ENCODE measurements around the gene CCDC136. TPM values are rescaled to one million over a fixed set of nuclear protein-coding genes. Genes with fewer than 3 reads are reported as not detected.

Gene CCDC136
- total RNA-seq, 2 experiments from 2014 or later, result 8.8 to 8.9 TPM

DNA sequence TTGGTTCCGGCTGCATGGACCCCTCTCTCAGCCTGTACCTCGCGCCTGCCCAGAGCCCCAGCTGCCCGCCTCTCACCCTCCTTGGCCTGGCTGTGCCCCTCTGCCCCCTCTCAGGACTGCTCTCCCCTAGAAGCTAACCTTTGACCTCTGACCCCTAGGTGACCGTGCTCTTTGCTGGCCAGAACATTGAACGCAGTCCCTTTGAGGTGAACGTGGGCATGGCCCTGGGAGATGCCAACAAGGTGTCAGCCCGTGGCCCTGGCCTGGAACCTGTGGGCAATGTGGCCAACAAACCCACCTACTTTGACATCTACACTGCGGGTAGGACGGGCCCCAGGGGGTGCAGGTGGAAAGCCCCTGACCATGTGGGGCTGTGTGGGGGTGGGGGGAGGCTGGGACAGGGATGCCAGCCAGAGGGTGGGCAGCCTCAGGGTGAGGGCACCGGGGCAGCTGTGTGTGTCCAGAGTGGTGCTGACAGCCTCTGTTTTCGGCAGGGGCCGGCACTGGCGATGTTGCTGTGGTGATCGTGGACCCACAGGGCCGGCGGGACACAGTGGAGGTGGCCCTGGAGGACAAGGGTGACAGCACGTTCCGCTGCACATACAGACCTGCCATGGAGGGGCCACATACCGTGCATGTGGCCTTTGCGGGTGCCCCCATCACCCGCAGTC is 46.5 kb downstream of the CCDC136 start:
- no peak for DNase-seq
- ChIA-PET CTCF (interaction anchor here (1.4 kb wide), 1 partner anchor 45 kb away, joined by 4 read pairs; no protein-coding TSS in a partner anchor), POLR2A (no interaction called here)
- Mint-ChIP-seq H3K27me3 (no peaks in the 10 kb centered on the region), H3K4me3 (no peak overlapping the region), H3K27ac (no peak overlapping the region), H3K36me3 (no peaks in the 10 kb centered on the region), H3K4me1 (ENCODE audit: low read depth) (peaks cover 5% of the 10 kb centered on the region), H3K9me3 (no peaks in the 10 kb centered on the region)
- intact Hi-C loops (cut with micrococcal nuclease), result no loop called here

DNA sequence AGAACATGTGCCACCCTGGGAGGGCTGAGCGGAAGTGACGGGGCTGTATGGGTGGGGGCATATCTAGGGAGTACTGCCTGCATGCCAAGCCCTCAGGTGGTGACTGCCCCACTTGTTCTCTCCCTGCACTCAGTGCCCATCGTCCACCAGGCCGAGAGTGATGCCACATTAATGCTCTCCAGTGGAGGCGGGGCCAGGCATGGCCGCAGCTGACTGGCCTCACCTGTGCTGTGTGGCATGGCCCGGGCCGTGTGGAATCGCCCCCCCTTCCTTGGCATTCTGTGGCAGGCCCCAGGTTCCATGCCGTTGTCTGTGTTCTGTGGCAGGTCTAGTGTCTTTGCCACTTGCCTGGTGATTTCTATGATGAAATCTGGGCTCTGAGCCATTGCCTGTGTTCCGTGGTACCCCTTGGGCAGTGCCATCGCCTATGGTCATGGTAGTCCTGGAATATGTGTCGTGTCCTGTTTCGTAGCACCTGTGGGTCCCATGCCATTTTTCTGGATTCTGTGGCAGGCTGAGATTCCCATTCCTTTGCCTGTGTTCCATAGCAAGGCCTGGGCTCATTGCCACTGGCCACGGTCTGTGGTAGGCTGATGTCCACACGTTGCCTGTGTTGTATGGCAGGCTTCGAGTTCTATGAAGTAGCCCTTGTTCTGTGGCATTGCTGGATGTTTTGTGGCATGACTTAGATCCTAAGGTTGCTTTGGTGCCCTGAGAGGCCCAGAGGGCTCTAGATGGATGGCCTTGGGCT is 47.4 kb downstream of the CCDC136 start:
- H3K9me3 Mint-ChIP-seq, result no peaks in the 10 kb centered on the region
- no peaks in the 10 kb centered on the region for H3K27me3 Mint-ChIP-seq
- H3K4me3 Mint-ChIP-seq, result no peak overlapping the region
- POLR2A ChIA-PET, result no interaction called here
- peaks cover 5% of the 10 kb centered on the region for H3K4me1 Mint-ChIP-seq (ENCODE audit: low read depth)
- H3K36me3 Mint-ChIP-seq, result no peaks in the 10 kb centered on the region
- no peak for DNase-seq
- intact Hi-C loops (cut with micrococcal nuclease), result no loop called here
- CTCF ChIA-PET, result no interaction called here
- no peak overlapping the region for H3K27ac Mint-ChIP-seq

DNA sequence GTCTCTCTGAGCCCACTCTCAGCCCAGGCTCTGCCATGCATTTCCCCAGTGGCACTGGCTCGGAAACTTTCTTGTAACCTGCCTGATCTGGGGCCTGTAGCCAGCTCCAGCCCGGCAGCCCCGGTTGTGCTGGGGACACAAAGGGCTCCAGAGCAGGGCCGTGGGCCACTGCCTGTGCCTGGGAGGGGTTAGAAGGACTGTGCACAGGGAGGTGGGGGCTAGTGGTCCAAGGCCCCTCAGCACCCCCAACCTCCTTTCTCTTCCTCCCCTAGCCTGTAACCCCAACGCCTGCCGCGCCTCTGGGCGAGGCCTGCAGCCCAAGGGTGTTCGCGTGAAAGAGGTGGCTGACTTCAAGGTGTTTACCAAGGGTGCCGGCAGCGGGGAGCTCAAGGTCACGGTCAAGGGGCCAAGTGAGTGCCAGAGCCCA is 48.0 kb downstream of the CCDC136 start:
- Mint-ChIP-seq H3K27ac (no peak overlapping the region), H3K4me1 (ENCODE audit: low read depth) (peaks cover 5% of the 10 kb centered on the region), H3K4me3 (no peak overlapping the region), H3K27me3 (no peaks in the 10 kb centered on the region), H3K9me3 (no peaks in the 10 kb centered on the region), H3K36me3 (no peaks in the 10 kb centered on the region)
- ChIA-PET CTCF (no interaction called here), POLR2A (no interaction called here)
- intact Hi-C loops (cut with micrococcal nuclease), result no loop called here
- DNase-seq, result no peak

DNA sequence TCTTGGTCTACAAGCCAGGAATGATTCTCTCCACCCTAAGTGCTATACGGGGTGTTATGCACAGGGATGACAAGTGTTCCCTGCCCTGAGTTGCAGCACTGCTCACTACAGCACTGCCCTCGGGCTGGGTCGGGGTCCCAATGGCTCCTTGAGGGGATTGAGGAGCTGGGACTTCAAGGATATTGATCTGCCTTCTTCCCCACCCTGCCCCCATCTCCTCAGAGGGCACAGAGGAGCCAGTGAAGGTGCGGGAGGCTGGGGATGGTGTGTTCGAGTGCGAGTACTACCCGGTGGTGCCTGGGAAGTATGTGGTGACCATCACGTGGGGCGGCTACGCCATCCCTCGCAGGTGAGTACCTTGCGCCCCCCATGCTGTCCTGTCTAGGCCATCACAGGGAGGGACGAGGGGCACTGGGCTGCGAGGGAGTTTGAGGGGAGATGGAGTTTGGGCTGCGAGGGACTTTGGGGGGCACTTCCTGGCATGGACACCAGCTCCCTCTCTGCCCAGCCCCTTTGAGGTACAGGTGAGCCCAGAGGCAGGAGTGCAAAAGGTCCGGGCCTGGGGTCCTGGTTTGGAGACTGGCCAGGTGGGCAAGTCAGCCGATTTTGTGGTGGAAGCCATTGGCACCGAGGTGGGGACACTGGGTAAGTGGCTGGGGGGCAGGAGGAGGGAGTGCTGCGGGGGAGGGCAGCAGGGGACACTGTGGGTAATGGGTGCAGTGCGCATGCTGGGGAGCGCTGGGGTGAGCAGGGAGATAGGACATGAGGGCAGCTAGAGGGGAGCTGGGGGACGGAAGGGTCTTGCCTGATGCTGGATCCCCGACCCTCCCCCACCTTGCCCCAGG is 48.8 kb downstream of the CCDC136 start:
- CTCF ChIA-PET, result interaction anchor here (2.6 to 4.7 kb wide), 3 partner anchors 22 to 43 kb away, joined by 11 to 27 read pairs (median 25); partner anchors contain the start of gene ATP6V1F
- peaks cover 5% of the 10 kb centered on the region for H3K4me1 Mint-ChIP-seq (ENCODE audit: low read depth)

DNA sequence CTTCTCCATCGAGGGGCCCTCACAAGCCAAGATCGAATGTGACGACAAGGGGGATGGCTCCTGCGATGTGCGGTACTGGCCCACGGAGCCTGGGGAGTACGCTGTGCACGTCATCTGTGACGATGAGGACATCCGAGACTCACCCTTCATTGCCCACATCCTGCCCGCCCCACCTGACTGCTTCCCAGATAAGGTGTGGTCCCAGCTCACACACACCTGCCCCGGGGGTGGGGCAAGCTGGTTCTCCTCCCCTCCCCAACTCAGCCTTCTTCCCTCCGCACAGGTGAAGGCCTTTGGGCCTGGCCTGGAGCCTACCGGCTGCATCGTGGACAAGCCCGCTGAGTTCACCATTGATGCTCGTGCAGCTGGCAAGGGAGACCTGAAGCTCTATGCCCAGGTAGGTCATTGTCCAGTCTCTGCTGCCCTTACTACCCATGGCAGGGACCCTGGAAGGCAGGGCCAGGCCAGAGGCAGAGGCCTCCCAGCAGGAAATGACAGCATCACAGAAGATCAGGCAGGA is 49.5 kb downstream of the CCDC136 start:
- Mint-ChIP-seq H3K4me1 (ENCODE audit: low read depth) (peaks cover 5% of the 10 kb centered on the region), H3K4me3 (no peak overlapping the region), H3K27ac (no peak overlapping the region), H3K27me3 (no peaks in the 10 kb centered on the region), H3K9me3 (no peaks in the 10 kb centered on the region), H3K36me3 (no peaks in the 10 kb centered on the region)
- ChIA-PET CTCF (interaction anchor here (1.2 to 4.7 kb wide), 5 partner anchors 10 to 42 kb away, joined by 3 to 27 read pairs (median 11); partner anchors contain the start of gene ATP6V1F), POLR2A (no interaction called here)
- intact Hi-C loops (cut with micrococcal nuclease), result loop anchor here (1.0 kb wide), 1 partner anchor 250 kb away; no protein-coding TSS in a partner anchor
- DNase-seq, result no peak

More for the DNA sequence above, 48.8 kb downstream of the CCDC136 start:
- H3K4me3 Mint-ChIP-seq, result no peak overlapping the region
- no peak overlapping the region for H3K27ac Mint-ChIP-seq
- no peak for DNase-seq
- no peaks in the 10 kb centered on the region for H3K36me3 Mint-ChIP-seq
- POLR2A ChIA-PET, result no interaction called here
- no peaks in the 10 kb centered on the region for H3K27me3 Mint-ChIP-seq
- intact Hi-C loops (cut with micrococcal nuclease), result loop anchor here (1.0 kb wide), 1 partner anchor 251 kb away; no protein-coding TSS in a partner anchor
- no peaks in the 10 kb centered on the region for H3K9me3 Mint-ChIP-seq

DNA sequence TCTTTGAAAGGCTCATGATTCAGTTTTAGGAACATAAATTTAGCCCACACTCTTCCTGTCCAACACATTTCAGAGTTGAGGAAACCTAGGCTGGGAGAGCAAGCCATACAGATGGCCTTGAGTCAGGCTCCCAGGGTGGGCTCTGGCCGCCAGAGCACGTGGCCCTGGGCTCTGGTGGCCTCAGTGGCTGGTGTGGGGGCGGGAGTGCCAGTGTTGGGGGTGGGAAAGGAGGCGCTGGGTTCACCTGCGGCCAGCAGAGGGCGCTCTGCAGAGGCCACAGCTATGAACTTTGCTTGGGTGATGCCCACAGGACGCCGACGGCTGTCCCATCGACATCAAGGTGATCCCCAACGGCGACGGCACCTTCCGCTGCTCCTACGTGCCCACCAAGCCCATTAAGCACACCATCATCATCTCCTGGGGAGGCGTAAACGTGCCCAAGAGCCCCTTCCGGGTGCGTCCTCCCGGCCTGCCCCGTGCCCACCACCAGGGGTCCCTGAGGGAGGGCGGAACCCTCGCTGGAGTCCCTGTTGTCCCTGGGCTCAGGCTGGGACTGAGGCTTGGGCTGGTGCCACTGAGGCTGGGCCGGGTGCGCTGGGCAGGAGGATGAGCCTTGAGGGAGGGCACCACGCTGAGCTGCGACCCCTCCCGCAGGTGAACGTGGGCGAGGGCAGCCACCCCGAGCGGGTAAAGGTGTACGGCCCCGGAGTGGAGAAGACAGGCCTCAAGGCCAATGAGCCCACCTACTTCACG is 50.3 kb downstream of the CCDC136 start:
- CTCF ChIA-PET, result interaction anchor here (0.6 to 4.7 kb wide), 17 partner anchors 8 to 916 kb away, joined by 3 to 27 read pairs (median 4); partner anchors contain the start of gene ATP6V1F
- peak; percentile 75 for DNase-seq
- no peak overlapping the region for H3K4me3 Mint-ChIP-seq
- no peaks in the 10 kb centered on the region for H3K36me3 Mint-ChIP-seq
- no peak overlapping the region for H3K27ac Mint-ChIP-seq
- H3K4me1 Mint-ChIP-seq (ENCODE audit: low read depth), result peaks cover 5% of the 10 kb centered on the region
- POLR2A ChIA-PET, result no interaction called here
- H3K27me3 Mint-ChIP-seq, result no peaks in the 10 kb centered on the region
- H3K9me3 Mint-ChIP-seq, result no peaks in the 10 kb centered on the region
- intact Hi-C loops (cut with micrococcal nuclease), result loop anchor here (1.0 kb wide), 2 partner anchors 41 to 249 kb away; no protein-coding TSS in a partner anchor

DNA sequence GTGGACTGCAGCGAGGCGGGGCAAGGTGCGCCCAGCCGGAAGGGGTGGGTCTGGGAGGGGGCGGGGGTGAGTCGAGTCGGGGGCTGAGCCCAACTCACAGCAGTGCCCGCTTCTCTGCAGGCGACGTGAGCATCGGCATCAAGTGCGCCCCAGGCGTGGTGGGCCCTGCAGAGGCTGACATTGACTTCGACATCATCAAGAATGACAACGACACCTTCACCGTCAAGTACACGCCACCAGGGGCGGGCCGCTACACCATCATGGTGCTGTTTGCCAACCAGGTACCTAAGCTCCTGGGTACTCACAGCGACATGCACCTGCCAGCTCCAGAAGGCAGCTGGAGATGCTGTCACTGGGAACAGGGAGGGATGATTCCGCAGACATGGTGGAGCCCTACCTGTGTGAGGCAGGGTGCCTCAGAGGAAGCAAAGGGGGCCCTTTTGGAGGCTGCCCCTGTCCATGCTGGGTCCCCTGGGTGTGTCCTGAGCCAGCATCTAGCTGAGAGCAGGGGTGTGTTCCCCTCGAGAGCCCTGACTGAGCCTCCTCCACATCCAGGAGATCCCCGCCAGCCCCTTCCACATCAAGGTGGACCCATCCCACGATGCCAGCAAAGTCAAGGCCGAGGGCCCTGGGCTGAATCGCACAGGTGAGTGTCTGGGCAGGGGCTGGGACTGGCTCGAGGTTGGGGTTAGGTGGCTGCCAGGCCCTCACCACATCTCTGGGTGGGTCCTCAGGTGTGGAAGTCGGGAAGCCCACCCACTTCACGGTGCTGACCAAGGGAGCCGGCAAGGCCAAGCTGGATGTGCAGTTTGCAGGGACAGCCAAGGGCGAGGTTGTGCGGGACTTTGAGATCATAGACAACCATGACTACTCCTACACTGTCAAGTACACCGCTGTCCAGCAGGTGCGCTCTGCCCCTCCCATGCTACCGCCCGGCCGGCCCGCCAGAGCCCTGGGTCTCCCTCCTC is 51.2 kb downstream of the CCDC136 start:
- Mint-ChIP-seq H3K36me3 (no peaks in the 10 kb centered on the region), H3K4me1 (ENCODE audit: low read depth) (peaks cover 5% of the 10 kb centered on the region), H3K9me3 (no peaks in the 10 kb centered on the region), H3K27me3 (no peaks in the 10 kb centered on the region), H3K4me3 (no peak overlapping the region), H3K27ac (no peak overlapping the region)
- intact Hi-C loops (cut with micrococcal nuclease), result loop anchor here (1.0 kb wide), 1 partner anchor 40 kb away; no protein-coding TSS in a partner anchor
- POLR2A ChIA-PET, result interaction anchor here (0.6 kb wide), 1 partner anchor 88 kb away, joined by 3 read pairs; no protein-coding TSS in a partner anchor
- CTCF ChIA-PET, result interaction anchor here (0.6 to 4.7 kb wide), 15 partner anchors 9 to 915 kb away, joined by 3 to 27 read pairs (median 6); partner anchors contain the start of gene ATP6V1F
- no peak for DNase-seq

DNA sequence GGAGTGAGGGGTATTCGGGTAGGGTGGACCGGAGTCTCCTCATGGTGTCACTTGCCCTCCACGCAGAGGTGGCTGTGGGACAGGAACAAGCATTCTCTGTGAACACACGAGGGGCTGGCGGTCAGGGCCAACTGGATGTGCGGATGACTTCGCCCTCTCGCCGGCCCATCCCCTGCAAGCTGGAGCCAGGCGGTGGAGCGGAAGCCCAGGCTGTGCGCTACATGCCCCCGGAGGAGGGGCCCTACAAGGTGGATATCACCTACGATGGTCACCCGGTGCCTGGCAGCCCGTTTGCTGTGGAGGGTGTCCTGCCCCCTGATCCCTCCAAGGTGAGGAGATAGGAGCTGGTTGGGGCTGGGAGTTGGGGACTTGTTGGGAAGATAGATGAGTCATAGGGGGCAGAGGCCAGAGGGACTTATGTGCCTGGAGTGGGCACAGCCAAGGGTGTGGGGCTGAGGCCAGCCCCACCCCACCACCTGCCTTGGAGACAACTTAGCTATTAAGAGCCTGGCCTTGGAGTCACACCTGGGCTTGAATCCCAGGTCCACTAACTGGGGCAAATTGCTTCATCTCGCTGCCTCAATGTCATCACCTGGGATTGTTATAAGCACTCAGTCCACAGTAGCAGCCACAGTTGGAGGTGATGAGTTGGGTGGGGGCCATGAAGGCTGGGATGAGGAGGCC is 52.3 kb downstream of the CCDC136 start:
- Mint-ChIP-seq H3K9me3 (no peaks in the 10 kb centered on the region), H3K27me3 (no peaks in the 10 kb centered on the region), H3K4me1 (ENCODE audit: low read depth) (peaks cover 5% of the 10 kb centered on the region), H3K36me3 (no peaks in the 10 kb centered on the region), H3K27ac (no peak overlapping the region), H3K4me3 (no peak overlapping the region)
- ChIA-PET POLR2A (no interaction called here), CTCF (interaction anchor here (2.3 to 4.7 kb wide), 3 partner anchors 16 to 39 kb away, joined by 7 to 27 read pairs (median 25); partner anchors contain the start of gene ATP6V1F)
- intact Hi-C loops (cut with micrococcal nuclease), result no loop called here
- no peak for DNase-seq

DNA sequence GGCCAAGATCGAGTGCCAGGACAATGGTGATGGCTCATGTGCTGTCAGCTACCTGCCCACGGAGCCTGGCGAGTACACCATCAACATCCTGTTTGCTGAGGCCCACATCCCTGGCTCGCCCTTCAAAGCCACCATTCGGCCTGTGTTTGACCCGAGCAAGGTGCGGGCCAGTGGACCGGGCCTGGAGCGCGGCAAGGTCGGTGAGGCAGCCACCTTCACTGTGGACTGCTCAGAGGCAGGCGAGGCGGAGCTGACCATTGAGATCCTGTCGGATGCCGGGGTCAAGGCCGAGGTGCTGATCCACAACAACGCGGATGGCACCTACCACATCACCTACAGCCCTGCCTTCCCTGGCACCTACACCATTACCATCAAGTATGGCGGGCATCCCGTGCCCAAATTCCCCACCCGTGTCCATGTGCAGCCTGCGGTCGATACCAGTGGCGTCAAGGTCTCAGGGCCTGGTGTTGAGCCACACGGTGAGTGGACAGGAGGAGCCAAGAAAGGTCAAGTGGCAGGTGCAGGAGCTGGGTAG is 53.1 kb downstream of the CCDC136 start:
- no peaks in the 10 kb centered on the region for H3K36me3 Mint-ChIP-seq
- no peak for DNase-seq
- intact Hi-C loops (cut with micrococcal nuclease), result no loop called here
- no peaks in the 10 kb centered on the region for H3K9me3 Mint-ChIP-seq
- H3K27me3 Mint-ChIP-seq, result no peaks in the 10 kb centered on the region
- no peak overlapping the region for H3K27ac Mint-ChIP-seq
- no peak overlapping the region for H3K4me3 Mint-ChIP-seq
- POLR2A ChIA-PET, result no interaction called here
- peaks cover 5% of the 10 kb centered on the region for H3K4me1 Mint-ChIP-seq (ENCODE audit: low read depth)
- CTCF ChIA-PET, result interaction anchor here (4.7 kb wide), 1 partner anchor 39 kb away, joined by 27 read pairs; no protein-coding TSS in a partner anchor

DNA sequence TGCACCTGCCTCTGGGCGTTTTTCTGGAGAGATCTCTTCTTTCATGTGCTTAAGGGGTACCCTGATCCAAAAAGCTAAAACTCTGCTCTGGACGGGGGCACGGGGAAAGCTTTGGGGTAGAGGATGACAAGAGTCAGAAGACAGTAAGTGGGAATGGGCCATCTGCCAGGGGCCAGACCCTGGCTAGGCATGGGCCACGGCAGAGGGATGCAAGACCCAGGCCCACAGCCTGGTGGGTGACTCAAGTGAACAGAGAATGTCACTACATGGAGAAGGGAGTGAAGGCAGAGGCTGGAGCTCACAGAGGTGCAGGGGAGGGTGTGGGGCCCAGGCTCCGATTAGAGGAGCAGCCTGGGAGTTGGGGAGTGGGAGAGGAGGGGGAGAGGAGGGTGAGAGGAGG is 53.7 kb downstream of the CCDC136 start:
- Mint-ChIP-seq H3K27me3 (no peaks in the 10 kb centered on the region), H3K36me3 (no peaks in the 10 kb centered on the region), H3K4me1 (ENCODE audit: low read depth) (peaks cover 5% of the 10 kb centered on the region), H3K27ac (no peak overlapping the region), H3K9me3 (no peaks in the 10 kb centered on the region), H3K4me3 (no peak overlapping the region)
- ChIA-PET CTCF (no interaction called here), POLR2A (no interaction called here)
- DNase-seq, result no peak
- intact Hi-C loops (cut with micrococcal nuclease), result no loop called here

All from activated CD4-positive, alpha-beta memory T cell treated with anti-CD3 and anti-CD28 coated beads for 36 hours (primary cell).